ENCODE measurements around the gene TBX18.

TBX18 gene

DNA sequence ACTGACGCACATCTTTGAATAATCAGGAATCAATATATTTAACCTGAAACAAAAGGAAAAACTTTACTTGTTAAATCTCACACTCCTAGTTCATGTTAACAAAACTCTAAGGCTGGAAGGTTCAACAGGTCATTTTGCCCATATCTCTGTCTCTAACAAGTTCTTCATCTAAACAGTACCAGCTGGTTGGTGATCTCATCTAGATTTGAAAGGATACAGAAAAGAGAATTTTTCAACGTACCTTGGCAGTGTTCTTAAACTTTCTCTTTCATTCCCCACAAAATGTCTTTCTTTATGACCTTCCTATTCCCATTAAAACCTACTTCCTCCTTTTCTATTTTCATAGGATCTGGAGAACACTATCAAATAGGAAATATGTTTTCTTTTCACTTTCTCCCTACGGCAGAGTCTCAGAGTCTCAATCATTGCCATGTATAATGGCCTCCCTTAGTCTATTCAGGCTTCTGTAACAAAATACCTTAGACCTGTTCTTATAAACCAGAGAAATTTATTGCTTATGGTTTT is 111.3 kb downstream of the TBX18 start:
- no peak overlapping the region for H3K4me2 ChIP-seq (ENCODE audit: low read length)
- H3K27me3 ChIP-seq (ENCODE audit: control insufficient read depth, insufficient read depth, low read length), result no peaks in the 10 kb centered on the region
- H3K79me2 ChIP-seq, result no peaks in the 10 kb centered on the region
- H2AFZ ChIP-seq, result no peak overlapping the region
- no peaks in the 10 kb centered on the region for H3K9me3 ChIP-seq (ENCODE audit: control insufficient read depth, low read length)
- no peaks in the 10 kb centered on the region for H3K4me1 ChIP-seq
- no peak overlapping the region for H3K4me3 ChIP-seq (ENCODE audit: low read depth, low read length)
- H3K36me3 ChIP-seq (ENCODE audit: control insufficient read depth, insufficient read depth, low read length), result no peaks in the 10 kb centered on the region
- H3K27ac ChIP-seq, result no peak overlapping the region
- no peak for TF ChIP-seq CTCF (IDR thresholded peaks at IDR 0.05)
- no peak overlapping the region for H3K9ac ChIP-seq

GRCh38 chr6:84652356-84653026 is 111.9 kb downstream of the TBX18 start:
- H3K4me1 ChIP-seq, result no peaks in the 10 kb centered on the region
- no peak overlapping the region for H2AFZ ChIP-seq
- no peaks in the 10 kb centered on the region for H3K27me3 ChIP-seq (ENCODE audit: control insufficient read depth, insufficient read depth, low read length)
- no peak overlapping the region for H3K4me3 ChIP-seq (ENCODE audit: low read depth, low read length)
- H3K27ac ChIP-seq, result no peak overlapping the region
- no peak for TF ChIP-seq CTCF (IDR thresholded peaks at IDR 0.05)
- no peaks in the 10 kb centered on the region for H3K36me3 ChIP-seq (ENCODE audit: control insufficient read depth, insufficient read depth, low read length)
- no peak overlapping the region for H3K4me2 ChIP-seq (ENCODE audit: low read length)
- H3K79me2 ChIP-seq, result no peaks in the 10 kb centered on the region
- no peak overlapping the region for H3K9ac ChIP-seq
- H3K9me3 ChIP-seq (ENCODE audit: control insufficient read depth, low read length), result no peaks in the 10 kb centered on the region

DNA sequence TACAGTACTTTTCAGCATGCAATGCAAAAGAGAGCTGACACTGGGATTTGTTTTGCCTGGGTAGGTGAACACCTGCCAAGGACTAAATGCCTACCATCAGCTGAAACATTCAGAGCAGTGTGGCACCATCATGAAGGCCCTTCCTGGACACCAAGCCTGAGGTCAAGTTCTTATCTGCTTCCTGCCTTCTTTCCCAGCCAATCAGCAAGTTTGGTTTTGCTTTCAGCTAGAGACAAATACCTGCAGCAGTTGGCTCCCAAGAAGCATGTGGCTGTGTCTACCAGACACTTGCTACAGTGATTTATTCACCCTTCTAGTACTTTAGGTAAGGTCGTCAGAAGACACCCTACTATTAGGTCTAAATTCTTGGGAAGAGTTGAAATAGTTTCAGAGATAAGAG is 112.8 kb downstream of the TBX18 start:
- H3K27me3 ChIP-seq (ENCODE audit: control insufficient read depth, insufficient read depth, low read length), result no peaks in the 10 kb centered on the region
- H3K36me3 ChIP-seq (ENCODE audit: control insufficient read depth, insufficient read depth, low read length), result no peaks in the 10 kb centered on the region
- no peak overlapping the region for H3K4me3 ChIP-seq (ENCODE audit: low read depth, low read length)
- H2AFZ ChIP-seq, result no peak overlapping the region
- no peaks in the 10 kb centered on the region for H3K4me1 ChIP-seq
- no peak for TF ChIP-seq CTCF (IDR thresholded peaks at IDR 0.05)
- no peaks in the 10 kb centered on the region for H3K9me3 ChIP-seq (ENCODE audit: control insufficient read depth, low read length)
- no peak overlapping the region for H3K27ac ChIP-seq
- H3K4me2 ChIP-seq (ENCODE audit: low read length), result no peak overlapping the region
- no peaks in the 10 kb centered on the region for H3K79me2 ChIP-seq
- no peak overlapping the region for H3K9ac ChIP-seq

GRCh38 chr6:84648444-84648843 is 116.0 kb downstream of the TBX18 start:
- no peak for TF ChIP-seq CTCF (IDR thresholded peaks at IDR 0.05)
- H3K4me1 ChIP-seq, result no peaks in the 10 kb centered on the region
- H3K9ac ChIP-seq, result no peak overlapping the region
- H3K27ac ChIP-seq, result no peak overlapping the region
- no peaks in the 10 kb centered on the region for H3K27me3 ChIP-seq (ENCODE audit: control insufficient read depth, insufficient read depth, low read length)
- no peaks in the 10 kb centered on the region for H3K79me2 ChIP-seq
- no peak overlapping the region for H3K4me2 ChIP-seq (ENCODE audit: low read length)
- no peaks in the 10 kb centered on the region for H3K9me3 ChIP-seq (ENCODE audit: control insufficient read depth, low read length)
- H3K36me3 ChIP-seq (ENCODE audit: control insufficient read depth, insufficient read depth, low read length), result no peaks in the 10 kb centered on the region
- no peak overlapping the region for H3K4me3 ChIP-seq (ENCODE audit: low read depth, low read length)
- no peak overlapping the region for H2AFZ ChIP-seq
